Measurements from ENCODE around the gene REP15.
A peak's percentile ranks its signal among the peaks of the same experiment; 100 is the strongest.
"Not testable (repeated sequence)": the region's sequence is repeated elsewhere in the genome, so short reads cannot be mapped to it uniquely, and the experiment has no call there.

Gene REP15

DNA sequence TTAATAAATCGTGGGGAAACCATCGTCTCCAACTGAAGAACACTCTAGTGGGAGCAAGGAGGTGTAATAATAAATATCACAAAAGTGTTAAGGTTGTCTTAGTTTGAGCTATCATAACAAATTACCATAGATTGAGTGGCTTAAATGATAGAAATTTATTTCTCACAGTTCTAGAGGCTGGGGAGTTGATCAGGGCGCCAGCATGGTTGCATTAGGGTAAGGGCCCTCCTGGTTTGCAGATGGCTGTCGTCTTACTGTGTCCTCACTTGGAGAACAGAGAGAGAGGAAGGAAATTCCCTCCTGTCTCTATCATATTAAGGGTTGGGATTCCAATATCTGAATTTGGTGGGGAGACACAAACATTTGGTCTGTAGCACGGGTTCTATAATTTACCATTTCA, 47.4 kb downstream of the REP15 start (continued):
- TF ChIP-seq PRDM6 (tag by site-specific recombination; IDR thresholded peaks at IDR 0.05) (no peak), ZNF223 (tag by site-specific recombination; IDR thresholded peaks at IDR 0.05) (no peak), BCL11A (tag by site-specific recombination; IDR thresholded peaks at IDR 0.05; ENCODE audit: low read depth) (no peak)

DNA sequence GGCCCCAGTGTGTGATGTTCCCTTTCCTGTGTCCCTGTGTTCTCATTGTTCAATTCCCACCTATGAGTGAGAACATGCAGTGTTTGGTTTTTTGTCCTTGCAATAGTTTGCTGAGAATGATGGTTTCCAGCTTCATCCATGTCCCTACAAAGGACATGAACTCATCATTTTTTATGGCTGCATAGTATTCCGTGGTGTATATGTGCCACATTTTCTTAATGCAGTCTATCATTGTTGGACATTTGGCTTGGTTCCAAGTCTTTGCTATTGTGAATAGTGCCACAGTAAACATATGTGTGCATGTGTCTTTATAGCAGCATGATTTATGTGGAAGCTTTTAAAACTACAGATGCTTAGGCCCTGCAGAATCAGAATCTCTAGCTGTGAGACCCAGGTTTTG, 49.5 kb downstream of the REP15 start:
- peaks cover 8 to 19% of the 10 kb centered on the region in 2 experiments for H3K36me3 ChIP-seq (ENCODE audit: control insufficient read depth in 2 of 2, insufficient read depth in 1 of 2, low read length in 2 of 2)
- H3K4me1 ChIP-seq (ENCODE audit: control insufficient read depth, insufficient read depth, low read length); H3K27ac ChIP-seq (ENCODE audit: extremely low read depth, low read depth, low read length); H3K9me3 ChIP-seq (ENCODE audit: control insufficient read depth, insufficient read depth, low read depth, low read length); CTCF ChIA-PET; POLR2A ChIA-PET; H3K4me3 ChIP-seq (ENCODE audit: low read depth, low read length): not testable (repeated sequence)
- TF ChIP-seq ZNF146 (tag by site-specific recombination; IDR thresholded peaks at IDR 0.05) = peak; percentile 98
- TF ChIP-seq ZNF280D (tag by site-specific recombination; IDR thresholded peaks at IDR 0.05) = peak; percentile 73; the same call in 1 of the 2 replicates

Measured in HEK293 (cell line).